SH-SY5Y (cell line): ENCODE data around the gene MTURN.

Experiments
- GATA2 ChIP-seq: IDR thresholded peaks from 2 replicates; pipeline ENCODE4 v1.6.1; 2011; ENCODE audit warnings: mild to moderate bottlenecking, low read depth, low read length
- GATA3 ChIP-seq: IDR thresholded peaks from 2 replicates; pipeline ENCODE4 v1.6.1; 2011; ENCODE audit warnings: low read depth, mild to moderate bottlenecking, low read length, moderate library complexity

The MTURN gene

GRCh38 chr7:30193336-30193943, 58.7 kb downstream of the MTURN start:
- TF ChIP-seq GATA2 = no peak
- TF ChIP-seq GATA3 = no peak

- TF ChIP-seq GATA2 = no peak
- TF ChIP-seq GATA3 = no peak
Observed at GRCh38 chr7:30196408-30196807, 61.6 kb downstream of the MTURN start.

GRCh38 chr7:30197438-30197837, 62.7 kb downstream of the MTURN start:
- TF ChIP-seq GATA2 = no peak
- TF ChIP-seq GATA3 = no peak

GRCh38 chr7:30199271-30199670, 64.5 kb downstream of the MTURN start:
- TF ChIP-seq GATA3 = no peak
- TF ChIP-seq GATA2 = no peak

- TF ChIP-seq GATA2 = no peak
- no peak for TF ChIP-seq GATA3
Observed at GRCh38 chr7:30200591-30200990, 65.8 kb downstream of the MTURN start.

- TF ChIP-seq GATA3 = no peak
- TF ChIP-seq GATA2 = no peak
Observed at GRCh38 chr7:30201161-30201666, 66.4 kb downstream of the MTURN start.

GRCh38 chr7:30201921-30202320, 67.1 kb downstream of the MTURN start:
- no peak for TF ChIP-seq GATA3
- no peak for TF ChIP-seq GATA2

GRCh38 chr7:30202671-30203070, 67.9 kb downstream of the MTURN start:
- no peak for TF ChIP-seq GATA2
- TF ChIP-seq GATA3 = no peak

- TF ChIP-seq GATA2 (no peak), GATA3 (no peak)
Observed at GRCh38 chr7:30206491-30206890, 71.7 kb downstream of the MTURN start.

- TF ChIP-seq GATA2 (no peak), GATA3 (no peak)
Observed at GRCh38 chr7:30206942-30207341, 72.2 kb downstream of the MTURN start.

- TF ChIP-seq GATA3 = no peak
Observed at GRCh38 chr7:30207376-30207775, 72.6 kb downstream of the MTURN start.

- TF ChIP-seq GATA3 (no peak), GATA2 (no peak)
Observed at GRCh38 chr7:30209951-30210350, 75.2 kb downstream of the MTURN start.
